Stimulated activated CD4-positive, alpha-beta T cell treated with anti-CD3 and anti-CD28 coated beads, Interleukin-15, amount 100 ng/mL, for 1 hour (primary cell): ENCODE results near the gene KIF7.

Experiments
- DNase-seq, 2 donors: peaks; one replicate each; pipeline ENCODE4 v3.0.0-alpha.2; 2020; ENCODE audit warnings: low read depth in 1 of 2, low spot score in 1 of 2

KIF7 gene

DNA sequence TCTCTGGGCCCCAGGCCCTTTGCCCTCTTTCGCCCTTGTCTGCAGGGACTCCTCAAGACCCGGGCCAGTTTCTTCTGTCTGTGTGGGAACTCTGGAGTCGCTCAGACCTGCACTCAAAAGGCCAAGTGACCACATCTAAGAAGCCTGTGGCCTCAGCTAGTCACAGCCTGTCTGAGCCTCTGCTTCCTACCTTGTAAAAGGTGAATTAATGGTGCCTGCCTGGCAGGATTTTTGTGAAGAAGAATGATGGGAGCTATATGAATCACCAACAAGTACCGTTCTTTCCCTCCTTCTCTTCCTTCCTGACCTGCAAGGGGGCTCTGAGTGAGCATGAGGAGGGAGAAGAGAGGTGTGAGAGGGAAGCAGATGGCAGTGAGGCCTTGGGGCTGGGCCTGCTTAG, 16.4 kb upstream of the KIF7 start:
- no peak for DNase-seq

DNA sequence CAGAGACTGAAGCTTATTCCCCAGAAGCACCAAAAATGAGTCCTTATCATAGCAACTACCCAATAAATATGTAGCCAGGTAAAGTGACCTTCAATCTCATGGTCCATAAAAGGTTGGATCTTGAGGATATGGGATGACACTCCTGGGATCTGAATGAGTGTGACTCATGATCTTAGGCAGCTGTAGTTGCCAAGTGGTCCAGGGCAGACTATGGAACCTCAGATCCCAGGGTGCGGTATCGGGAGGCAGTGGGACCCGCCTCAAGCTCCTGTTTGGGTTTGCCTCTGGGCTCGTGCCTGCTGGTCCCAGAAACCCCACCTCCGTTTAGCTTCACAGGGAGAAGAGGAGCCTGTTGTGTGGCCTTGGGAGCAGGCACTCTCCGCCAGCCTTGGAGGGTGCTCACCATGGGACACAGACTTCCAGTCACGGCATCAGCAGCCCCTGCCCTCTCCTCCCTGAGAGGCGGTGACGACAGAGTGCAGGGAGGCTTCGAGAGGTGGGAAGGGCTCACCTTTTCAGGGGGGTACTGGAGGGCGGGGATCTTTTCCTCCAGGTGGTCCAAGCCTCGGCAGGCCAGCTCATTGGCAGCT, 15.8 kb upstream of the KIF7 start:
- no peak for DNase-seq

DNA sequence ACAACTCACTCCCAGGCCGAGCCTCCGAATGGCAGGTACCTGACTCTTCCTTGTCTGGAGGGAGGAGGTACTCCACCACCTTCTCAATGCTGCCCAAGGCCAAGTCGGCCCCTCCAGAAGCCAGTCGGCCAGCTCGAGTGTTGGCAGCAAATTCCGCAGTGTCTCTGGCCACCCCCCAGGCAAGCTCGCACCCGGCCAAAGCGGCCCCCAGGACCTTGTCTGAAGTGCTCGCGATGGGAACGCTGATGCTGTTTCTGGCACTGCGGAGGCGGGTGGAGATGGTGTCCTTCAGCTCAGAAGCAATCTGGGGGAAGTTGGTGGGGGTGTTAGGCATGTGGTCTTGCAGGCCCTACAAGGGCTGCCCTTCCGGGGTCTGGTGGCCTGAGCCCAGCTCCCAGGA, 14.7 kb upstream of the KIF7 start:
- DNase-seq = no peak

DNA sequence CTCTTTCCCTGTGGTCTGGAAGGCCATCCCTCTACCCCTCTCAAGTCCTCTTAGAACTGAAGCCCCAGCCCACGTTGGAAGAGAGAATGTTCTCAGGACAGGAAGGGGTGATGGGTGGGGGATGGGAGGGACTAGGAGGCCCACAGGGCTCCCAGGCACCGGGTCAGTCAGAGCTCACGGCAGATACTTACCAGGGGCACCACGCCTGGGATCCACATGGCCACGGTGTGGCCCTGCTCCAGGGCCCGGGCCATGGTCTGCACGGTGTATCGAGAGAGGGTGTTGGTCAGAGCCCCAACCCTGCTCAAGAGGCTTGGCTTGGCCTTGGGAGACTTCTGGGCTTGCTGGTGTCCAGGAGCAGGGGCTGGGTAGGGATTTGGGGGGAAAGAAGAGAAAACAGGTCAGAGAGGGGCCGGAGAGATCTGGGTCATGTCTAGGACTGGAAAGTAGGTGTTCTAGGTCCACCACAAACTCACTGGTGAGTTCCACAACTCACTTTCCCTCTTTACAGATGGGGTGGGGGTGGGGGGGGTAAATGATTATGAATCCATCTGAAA, 14.1 kb upstream of the KIF7 start:
- DNase-seq = no peak

GRCh38 chr15:89668171-89668570, 12.9 kb upstream of the KIF7 start:
- DNase-seq = no peak

DNA sequence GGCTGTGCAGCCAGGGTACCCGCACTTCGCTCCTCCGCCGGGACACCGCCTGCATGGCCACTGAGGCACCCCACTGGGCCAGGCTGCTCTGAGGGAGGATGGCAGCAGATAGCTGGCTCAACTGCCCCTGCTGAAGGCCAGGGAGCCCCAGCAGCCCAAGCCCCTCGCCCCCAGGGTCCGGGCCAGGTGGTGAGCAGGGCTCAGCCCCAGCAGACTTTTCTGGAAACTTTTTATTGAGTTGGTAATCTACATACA, 12.4 kb upstream of the KIF7 start:
- DNase-seq = no peak

- no peak for DNase-seq
These were observed 11.8 kb upstream of the KIF7 start for GRCh38 chr15:89666858-89667705.

- no peak for DNase-seq
These were observed 11.1 kb upstream of the KIF7 start for GRCh38 chr15:89666184-89666857.

GRCh38 chr15:89665449-89666181, 10.3 kb upstream of the KIF7 start:
- DNase-seq = no peak

DNA sequence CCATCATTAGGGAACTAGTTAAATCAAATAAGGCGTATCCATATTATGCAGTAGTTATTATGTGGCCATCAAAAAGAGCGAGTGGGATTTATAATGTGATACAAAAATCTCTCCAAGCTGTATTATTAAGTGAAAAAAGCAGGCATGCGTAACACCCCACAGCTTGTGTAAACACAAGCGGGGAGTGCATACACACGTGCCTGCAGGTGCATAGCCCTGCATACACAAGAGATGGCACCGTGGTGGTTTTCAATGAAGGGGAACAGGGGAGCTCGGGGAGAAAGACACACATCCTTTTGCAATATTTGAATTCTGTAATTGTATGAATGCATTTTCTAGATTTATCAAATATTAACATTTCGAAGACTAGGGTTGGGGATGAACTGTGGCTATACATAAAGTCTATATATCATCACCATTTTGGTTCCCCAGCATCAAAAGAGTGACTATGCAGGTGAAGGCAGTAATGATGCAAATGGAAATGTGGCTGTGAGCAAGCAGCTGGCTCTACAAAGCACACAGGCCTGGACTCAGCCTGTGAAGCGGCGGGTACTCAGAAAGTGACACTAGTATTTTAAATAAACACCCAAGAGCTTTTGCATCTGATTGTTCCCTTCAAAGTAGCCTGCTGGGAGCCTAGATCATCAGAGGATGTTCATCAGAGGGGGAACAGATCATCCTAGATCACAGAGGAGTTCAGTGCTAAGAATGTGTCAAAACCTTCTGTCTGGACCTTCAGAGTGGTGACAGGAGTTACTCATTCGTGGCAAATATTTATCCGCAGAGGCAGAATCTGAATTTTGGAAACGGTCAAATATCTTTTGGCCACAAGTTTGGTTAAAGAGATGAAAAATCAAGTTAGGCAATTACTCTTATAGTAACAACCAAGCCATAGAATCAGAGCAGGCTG, 9.4 kb upstream of the KIF7 start:
- no peak for DNase-seq

GRCh38 chr15:89662893-89663626, 7.8 kb upstream of the KIF7 start:
- DNase-seq = no peak

DNA sequence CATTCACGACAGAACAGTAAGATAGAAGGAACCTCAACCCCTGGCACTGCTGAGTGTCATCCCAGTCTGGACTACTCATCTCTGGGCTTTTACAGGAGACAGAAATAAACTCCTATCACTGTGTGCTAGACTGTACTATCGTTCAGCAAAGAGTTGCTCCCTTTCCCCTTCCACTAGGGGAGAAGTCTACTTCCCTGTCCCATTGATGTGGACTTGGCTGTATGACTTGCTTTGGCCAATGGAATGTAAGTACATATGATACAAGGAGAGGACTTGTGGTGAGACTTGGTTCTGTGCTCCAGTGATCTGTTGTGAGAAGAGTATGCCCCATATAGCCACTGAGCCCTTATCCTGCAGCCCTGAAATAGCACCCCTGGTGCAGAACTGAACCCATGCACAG, 5.3 kb upstream of the KIF7 start:
- no peak for DNase-seq

GRCh38 chr15:89659295-89659694, 4.0 kb upstream of the KIF7 start:
- DNase-seq = no peak

DNA sequence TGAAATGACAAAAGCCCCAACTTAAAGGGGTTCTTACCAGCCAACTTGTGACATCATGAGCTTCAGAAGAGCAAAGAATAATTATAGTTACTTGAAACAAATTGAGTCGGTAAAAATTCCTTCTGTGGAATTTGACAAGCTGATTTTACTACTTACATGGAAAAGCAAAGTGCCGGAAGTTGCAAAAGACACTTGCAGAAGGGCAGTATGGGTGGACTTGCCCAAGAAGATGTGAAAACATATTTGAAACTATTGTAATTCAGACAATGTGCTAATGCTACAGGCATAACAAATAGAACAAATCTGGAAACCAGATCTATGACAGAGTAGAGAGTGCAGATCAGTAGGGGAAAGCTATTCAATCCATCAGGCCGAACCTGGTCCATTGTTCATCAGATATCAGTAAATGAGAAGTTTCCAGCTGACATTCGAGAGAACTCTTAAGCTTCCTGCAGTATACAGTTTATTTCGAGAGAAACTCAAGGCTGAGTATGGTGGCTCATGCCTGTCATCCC, 2.5 kb upstream of the KIF7 start:
- no peak for DNase-seq

DNA sequence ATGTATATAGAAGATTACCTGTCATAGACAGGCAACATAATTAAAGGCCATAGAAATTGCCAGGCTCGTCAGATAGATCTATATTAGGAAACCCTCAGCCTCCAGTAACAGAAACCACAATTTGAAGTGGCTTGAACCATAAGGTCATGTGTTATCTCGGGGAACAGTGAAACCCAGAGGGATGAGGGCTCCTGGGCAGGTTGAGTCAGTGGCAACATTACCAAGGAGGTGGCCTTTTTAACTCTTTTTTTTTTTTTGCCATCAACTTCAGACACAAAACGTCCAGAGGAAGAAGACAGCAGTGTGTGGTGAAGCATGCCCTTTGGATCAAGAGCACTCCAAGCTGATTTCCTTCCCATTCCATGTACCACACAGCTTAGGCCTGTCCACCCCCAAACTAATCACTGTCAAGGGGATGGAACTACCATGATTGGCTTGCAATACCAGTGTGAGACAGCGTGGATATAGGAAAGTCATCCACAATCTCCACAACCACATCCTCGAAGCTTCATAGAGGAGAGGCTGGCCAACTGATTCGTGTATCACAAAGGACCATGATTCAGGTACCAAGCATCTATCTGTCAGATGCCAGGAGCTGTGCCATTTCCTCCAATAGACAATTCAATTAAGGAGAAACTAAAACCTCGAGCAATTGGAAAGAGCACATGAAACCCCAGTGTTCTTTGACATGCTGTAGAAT, 999 bp upstream of the KIF7 start:
- DNase-seq = no peak

DNA sequence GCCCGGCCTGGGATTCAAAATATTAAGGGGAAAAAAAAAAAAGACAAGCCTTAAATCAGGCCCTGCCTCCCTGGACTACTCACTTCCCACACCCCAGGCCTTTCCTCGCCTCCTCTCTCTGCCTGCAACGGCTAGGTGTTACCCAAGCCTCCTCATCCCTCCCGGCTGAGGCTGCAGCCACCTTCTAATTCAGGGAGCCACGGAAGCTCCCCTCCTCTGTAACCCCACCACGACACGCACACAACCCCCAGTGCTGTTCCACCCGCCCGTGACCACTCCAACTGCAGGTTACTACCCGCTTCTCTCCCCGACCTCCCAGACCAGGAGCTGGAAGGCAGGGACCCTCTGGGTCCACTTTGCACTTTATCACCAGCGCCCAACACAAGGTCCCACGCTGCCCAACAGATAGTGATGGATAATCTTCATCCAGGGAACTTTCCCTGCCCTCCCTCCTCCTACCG, 936 bp downstream of the KIF7 start:
- DNase-seq = no peak

DNA sequence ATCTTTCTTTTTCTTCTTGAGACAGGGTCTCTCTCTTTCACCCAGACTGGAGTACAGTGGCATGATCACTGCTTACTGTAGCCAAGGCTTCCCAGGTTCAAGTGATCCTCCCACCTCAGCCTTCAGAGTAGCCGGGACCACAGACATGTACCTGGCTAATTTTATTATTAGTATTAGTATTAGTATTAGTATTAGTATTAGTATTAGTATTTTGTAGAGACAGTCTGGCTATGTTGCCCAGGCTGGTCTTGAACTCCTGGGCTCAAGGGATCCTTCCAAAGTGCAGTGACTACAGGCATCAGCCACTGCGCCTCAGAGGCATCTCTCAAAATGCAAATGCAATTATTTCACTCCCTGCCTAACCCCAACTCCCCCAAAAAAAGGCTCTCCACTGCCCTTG, 1.7 kb downstream of the KIF7 start:
- DNase-seq = no peak

DNA sequence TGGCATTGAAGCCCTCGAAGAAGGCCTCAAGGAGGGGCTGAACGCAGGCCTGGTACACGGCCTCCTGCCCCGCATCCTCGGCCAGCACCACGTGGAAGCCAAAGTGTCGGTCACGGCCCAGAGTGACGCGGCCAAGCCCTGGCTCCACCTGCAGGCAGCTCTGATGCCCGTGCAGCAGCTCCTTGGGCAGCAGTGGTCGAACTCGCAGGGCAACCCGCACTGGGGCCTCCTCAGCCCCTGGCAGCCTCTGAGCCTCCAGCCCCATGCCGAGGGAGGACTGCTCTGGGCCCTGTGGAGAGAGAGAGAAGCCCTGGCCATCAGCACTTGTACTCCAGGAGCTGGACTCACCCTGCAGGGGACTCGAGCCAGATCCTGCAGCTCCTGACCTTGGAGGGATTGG, 2.6 kb downstream of the KIF7 start:
- DNase-seq = no peak

GRCh38 chr15:89652131-89652530, 3.1 kb downstream of the KIF7 start:
- DNase-seq = no peak
